ENCODE results near the gene EFNA4. TPM values are rescaled to one million over a fixed set of nuclear protein-coding genes. Genes with fewer than 3 reads are reported as not detected.

Gene EFNA4
- total RNA-seq, 1 donor from 2014 or later = 5.3 TPM

GRCh38 chr1:155070158-155070621 is 6.7 kb downstream of the EFNA4 start:
- peak overlapping the region; percentile 52 for H3K4me3 ChIP-seq

GRCh38 chr1:155070721-155071569 is 7.4 kb downstream of the EFNA4 start:
- ATAC-seq (peak; percentile 90), DNase-seq (peak; percentile 91)
- H3K27me3 ChIP-seq = no peaks in the 10 kb centered on the region

More at GRCh38 chr1:155070158-155070621, 6.7 kb downstream of the EFNA4 start:
- intact Hi-C loops (cut with DNase I) = no loop called here
- ATAC-seq = no peak
- H3K4me1 ChIP-seq = peaks cover 14% of the 10 kb centered on the region
- TF ChIP-seq CTCF (IDR thresholded peaks at IDR 0.05) = no peak
- H3K27me3 ChIP-seq = no peaks in the 10 kb centered on the region
- no peaks in the 10 kb centered on the region for H3K36me3 ChIP-seq
- no peak overlapping the region for H3K27ac ChIP-seq
- no peak for DNase-seq
- H3K9me3 ChIP-seq = no peaks in the 10 kb centered on the region

GRCh38 chr1:155071701-155072100 is 8.2 kb downstream of the EFNA4 start:
- Histone ChIP-seq H3K4me3 (no peak overlapping the region), H3K9me3 (no peaks in the 10 kb centered on the region)

More at GRCh38 chr1:155070721-155071569, 7.4 kb downstream of the EFNA4 start:
- Histone ChIP-seq H3K4me1 (peaks cover 14% of the 10 kb centered on the region), H3K4me3 (peak overlapping the region; percentile 52), H3K36me3 (no peaks in the 10 kb centered on the region), H3K27ac (peak overlapping the region; percentile 60), H3K9me3 (no peaks in the 10 kb centered on the region)
- TF ChIP-seq CTCF (IDR thresholded peaks at IDR 0.05) = peak; percentile 49
- intact Hi-C loops (cut with DNase I) = no loop called here

GRCh38 chr1:155072531-155073289 is 9.2 kb downstream of the EFNA4 start:
- no peak overlapping the region for H3K27ac ChIP-seq
- no peak for TF ChIP-seq CTCF (IDR thresholded peaks at IDR 0.05)

More at GRCh38 chr1:155071701-155072100, 8.2 kb downstream of the EFNA4 start:
- Histone ChIP-seq H3K27me3 (no peaks in the 10 kb centered on the region), H3K27ac (no peak overlapping the region), H3K4me1 (peaks cover 14% of the 10 kb centered on the region), H3K36me3 (no peaks in the 10 kb centered on the region)
- no peak for TF ChIP-seq CTCF (IDR thresholded peaks at IDR 0.05)
- ATAC-seq = no peak
- intact Hi-C loops (cut with DNase I) = no loop called here
- no peak for DNase-seq

GRCh38 chr1:155073377-155074242 is 10.1 kb downstream of the EFNA4 start:
- Histone ChIP-seq H3K4me1 (peaks cover 14% of the 10 kb centered on the region), H3K27ac (no peak overlapping the region), H3K9me3 (no peaks in the 10 kb centered on the region), H3K4me3 (no peak overlapping the region), H3K36me3 (no peaks in the 10 kb centered on the region), H3K27me3 (no peaks in the 10 kb centered on the region)
- no peak for TF ChIP-seq CTCF (IDR thresholded peaks at IDR 0.05)
- DNase-seq (no peak), ATAC-seq (no peak)
- intact Hi-C loops (cut with DNase I) = no loop called here

More at GRCh38 chr1:155072531-155073289, 9.2 kb downstream of the EFNA4 start:
- Histone ChIP-seq H3K36me3 (no peaks in the 10 kb centered on the region), H3K4me1 (peaks cover 14% of the 10 kb centered on the region), H3K27me3 (no peaks in the 10 kb centered on the region), H3K9me3 (no peaks in the 10 kb centered on the region), H3K4me3 (no peak overlapping the region)
- no peak for ATAC-seq
- intact Hi-C loops (cut with DNase I) = no loop called here
- no peak for DNase-seq

Measured in upper lobe of right lung (tissue), 1 donor.